HL-60 (cell line): Measurements from ENCODE around the gene ENG.

Experiments used
- CTCF ChIP-seq: IDR thresholded peaks from one replicate; pipeline ENCODE4 v1.5.1; 2011; ENCODE audit warnings: low read length, control low read depth, inconsistent platforms; ENCODE audit not compliant: insufficient read depth
- REST ChIP-seq: IDR thresholded peaks from 2 replicates; pipeline ENCODE4 v1.6.1; 2012; ENCODE audit warnings: low read depth; ENCODE audit not compliant: insufficient replicate concordance

GRCh38 chr9:127790094-127790855 is 64.2 kb downstream of the ENG start:
- TF ChIP-seq REST = no peak
- no peak for TF ChIP-seq CTCF
